Left colon (tissue), 2 donors: ENCODE data around the gene SIRPA. TPM values are rescaled to one million over a fixed set of nuclear protein-coding genes. Genes with fewer than 3 reads are reported as not detected.

ENCODE experiments used
- ATAC-seq: fragments of 200-7000 bp; cut with Tn5 transposase; one replicate; pipeline ENCODE4 v1.9.1; 2020; ENCODE audit warnings: mild to moderate bottlenecking, moderate library complexity
- DNase-seq, 2 donors: peaks; one replicate each; pipeline ENCODE4 v3.0.0-alpha.2; 2020
- intact Hi-C, 2 donors: fragments of 100-400 bp; cut with DNase I in 1 of 2; cut with micrococcal nuclease in 1 of 2; formaldehyde crosslinking; loops; one replicate each; pipeline versions ENCODE4 v1.11.2 to v1.14.0; 2022; cut with DNase I, micrococcal nuclease
- total RNA-seq, 2 donors: library from RNA; stranded (reverse); fragmentation: NEBNext Ultra II Directional; extraction: Animal tissue kit (Norgen Biotek cat#: 25700); gene quantifications; one replicate each; pipeline ENCODE4 v1.2.1, GENCODE V29; 2021
- donor health status: DM: no; HTN: no; CAD: no.
- donor health status: DM: yes; HTN: yes; CAD: no.

Gene SIRPA
- total RNA-seq, 2 donors from 2014 or later = 7.4 to 13.3 TPM

GRCh38 chr20:1883986-1884385, 11.2 kb upstream of the SIRPA start:
- DNase-seq = no peak
- ATAC-seq = no peak
- intact Hi-C loops = no loop called here

- DNase-seq = no peak
- intact Hi-C loops = no loop called here
- no peak for ATAC-seq
Measured at GRCh38 chr20:1885254-1885653, 10.0 kb upstream of the SIRPA start.

GRCh38 chr20:1885940-1886693, 9.1 kb upstream of the SIRPA start:
- DNase-seq = no peak
- intact Hi-C loops = no loop called here
- ATAC-seq = no peak

GRCh38 chr20:1887321-1887720, 7.9 kb upstream of the SIRPA start:
- DNase-seq = no peak
- intact Hi-C loops = no loop called here
- peak; percentile 34 for ATAC-seq

GRCh38 chr20:1887756-1888155, 7.5 kb upstream of the SIRPA start:
- intact Hi-C loops = no loop called here
- DNase-seq (no peak), ATAC-seq (no peak)

GRCh38 chr20:1888796-1889463, 6.3 kb upstream of the SIRPA start:
- ATAC-seq (no peak), DNase-seq (no peak)
- intact Hi-C loops = no loop called here

GRCh38 chr20:1890469-1891262, 4.5 kb upstream of the SIRPA start:
- no peak for ATAC-seq
- no peak for DNase-seq
- intact Hi-C loops = no loop called here

- no peak for ATAC-seq
- intact Hi-C loops = no loop called here
- DNase-seq = no peak
Measured at GRCh38 chr20:1891263-1892118, 3.7 kb upstream of the SIRPA start.

- ATAC-seq (no peak), DNase-seq (no peak)
- intact Hi-C loops = no loop called here
Measured at GRCh38 chr20:1892119-1892385, 3.2 kb upstream of the SIRPA start.

- intact Hi-C loops = no loop called here
- ATAC-seq (peak; percentile 6), DNase-seq (peak in 1 of 2 donors; percentile 50)
Measured at GRCh38 chr20:1893721-1894470, 1.3 kb upstream of the SIRPA start.

GRCh38 chr20:1894471-1894950, 696 bp upstream of the SIRPA start:
- peak; percentile 82 for ATAC-seq
- peak in 1 of 2 donors; percentile 68 for DNase-seq
- intact Hi-C loops = no loop called here

- peak in 1 of 2 donors; percentile 24 for DNase-seq
- intact Hi-C loops = no loop called here
- peak; percentile 11 for ATAC-seq
Measured at GRCh38 chr20:1895674-1896483, 672 bp downstream of the SIRPA start.

GRCh38 chr20:1896484-1897258, 1.5 kb downstream of the SIRPA start:
- intact Hi-C loops = no loop called here
- ATAC-seq (no peak), DNase-seq (no peak)

GRCh38 chr20:1897541-1897940, 2.3 kb downstream of the SIRPA start:
- ATAC-seq = no peak
- DNase-seq = peak in 1 of 2 donors; percentile 28
- intact Hi-C loops = no loop called here

- ATAC-seq = no peak
- intact Hi-C loops = no loop called here
- DNase-seq = peak in 1 of 2 donors; percentile 30
Measured at GRCh38 chr20:1897965-1898464, 2.8 kb downstream of the SIRPA start.

- intact Hi-C loops = no loop called here
- no peak for DNase-seq
Measured at GRCh38 chr20:1898482-1899240, 3.5 kb downstream of the SIRPA start.

More at GRCh38 chr20:1898482-1899240, 3.5 kb downstream of the SIRPA start:
- no peak for ATAC-seq
